K562 treated with DMSO at 1 percent for 4 hours (cell line): ENCODE data around the gene NELL2. TPM values are rescaled to one million over a fixed set of nuclear protein-coding genes. Genes with fewer than 3 reads are reported as not detected.

Source experiments
- total RNA-seq: library from RNA; unstranded; fragments of 300-600 nt; gene quantifications from 2 replicates; pipeline ENCODE4 v1.2.3, GENCODE V29; 2022; ENCODE audit not compliant: insufficient read depth

The NELL2 gene
- 1.2 and 1.6 TPM in 2 replicates for total RNA-seq

GRCh38 chr12:44875954-44876543, at the start of gene NELL2:
Gene NELL2, minus strand, starts transcription at chr12:44876315. Its CDS starts 446 bp downstream, at chr12:44875869.

Other genes starting within 250 kb of the NELL2 start
- gene DBX2, start 174.8 kb upstream of the NELL2 start, total RNA-seq: not detected in 2 replicates